ENCODE results near the gene C12orf57. TPM values are rescaled to one million over a fixed set of nuclear protein-coding genes. Genes with fewer than 3 reads are reported as not detected.

Gene C12orf57
- total and polyA plus RNA-seq, 9 of the 15 experiments (the other 6 are each of a cell fraction or from before 2014, with no cell fraction given) = 26.7 to 191 (median 107) TPM

- no peak for TF ChIP-seq HNRNPLL (IDR thresholded peaks at IDR 0.05; ENCODE audit: low read depth, low read length, poor library complexity, severe bottlenecking)
- no peak for TF ChIP-seq TEAD1 (CRISPR knock-in tag; IDR thresholded peaks at IDR 0.05)
- TF ChIP-seq NFATC3 (IDR thresholded peaks at IDR 0.05) = no peak
- no peak for TF ChIP-seq ETS1 (conservative IDR thresholded peaks at IDR 0.05; ENCODE audit: control insufficient read depth, low read depth, low read length)
- TF ChIP-seq POLR2H (tag; IDR thresholded peaks at IDR 0.05; ENCODE audit: low read depth) = no peak
Observed at GRCh38 chr12:6981152-6982052, 37.6 kb downstream of the C12orf57 start (continued).

DNA sequence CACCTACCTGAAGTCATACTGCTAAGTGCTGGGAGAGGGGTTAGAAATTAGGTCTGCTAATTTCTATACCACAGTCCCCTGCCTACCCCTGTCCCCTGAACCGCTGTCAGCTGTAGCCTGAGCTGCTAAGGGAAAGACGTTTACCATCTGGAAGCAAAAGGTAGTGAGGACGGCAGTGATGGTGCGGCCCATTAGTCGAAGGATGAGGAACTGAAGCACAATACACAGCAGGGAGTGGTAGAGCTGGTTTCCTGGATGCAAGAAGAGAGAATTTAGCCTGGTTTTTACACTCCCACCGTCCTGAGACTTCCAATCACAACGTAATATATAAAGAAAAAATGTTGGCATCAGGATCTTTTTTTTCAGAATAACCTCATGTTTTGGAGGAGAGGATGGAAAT, 38.7 kb downstream of the C12orf57 start:
- H3K79me2 ChIP-seq (ENCODE audit: control insufficient read depth, insufficient read depth, low read length) = no peaks in the 10 kb centered on the region
- ChIA-PET CTCF (ENCODE audit: low intra/inter-chr PET ratio) (no interaction called here), POLR2A (interaction anchor here (0.6 kb wide), 2 partner anchors 24 to 1266 kb away, joined by 3 read pairs; no protein-coding TSS in a partner anchor)
- H4K20me1 ChIP-seq (replicated peaks; ENCODE audit: control insufficient read depth, insufficient read depth, low read length) = no peaks in the 10 kb centered on the region
- H3K9me3 ChIP-seq (replicated peaks; ENCODE audit: control insufficient read depth, insufficient read depth, low read depth, low read length) = no peaks in the 10 kb centered on the region
- no peak overlapping the region for H3K9ac ChIP-seq (ENCODE audit: insufficient read depth in 1 of 2, low read depth in 2 of 2, low read length in 2 of 2)
- H2AFZ ChIP-seq (ENCODE audit: low read depth, low read length) = no peak overlapping the region
- intact Hi-C loops (cut with micrococcal nuclease) = no loop called here
- BruUV-seq (replicated peaks) = no TSS peak
- H3K36me3 ChIP-seq (ENCODE audit: control insufficient read depth, insufficient read depth, low read length) = peaks cover 61% of the 10 kb centered on the region
- H3K9me1 ChIP-seq (ENCODE audit: control insufficient read depth, insufficient read depth, low read length) = no peaks in the 10 kb centered on the region
- H3K4me3 ChIP-seq = no peak overlapping the region
- H3K4me2 ChIP-seq (ENCODE audit: insufficient read depth, low read length) = no peak overlapping the region
- no peak overlapping the region for H3K27ac ChIP-seq (ENCODE audit: extremely low read depth, low read depth, low read length)
- 82% methylated on average over 7 of the region's 7 CpGs for WGBS (ENCODE audit: insufficient coverage, low coverage, missing lambda C conversion rate)
- in situ Hi-C loops (cut with MboI) = no loop called here
- H3K27me3 ChIP-seq (ENCODE audit: control insufficient read depth in 2 of 2, insufficient read depth in 2 of 2, low read length in 2 of 2) = no peaks in the 10 kb centered on the region
- ATAC-seq (no peak), DNase-seq (ENCODE audit: extremely low read depth in 1 of 4, low spot score in 3 of 4) (no peak), FAIRE-seq (no peak)
- peaks cover 0 to 4% of the 10 kb centered on the region in 2 experiments; a peak in 1 of 5 replicates for H3K4me1 ChIP-seq (replicated peaks in 1 of 2; ENCODE audit: control insufficient read depth in 2 of 2, insufficient read depth in 2 of 2, low read length in 2 of 2)
- TF ChIP-seq ZNF407 (IDR thresholded peaks at IDR 0.05; ENCODE audit: low read depth) = no peak
- TF ChIP-seq HBP1 (CRISPR knock-in tag; IDR thresholded peaks at IDR 0.05) = no peak
- TF ChIP-seq L3MBTL2 (IDR thresholded peaks at IDR 0.05) = no peak
